GM06990 (cell line): Measurements from ENCODE around the gene CCDC106.

Experiments
- DNase-seq: peaks from one replicate; pipeline ENCODE4 v3.0.0-alpha.2; 2011; ENCODE audit not compliant: insufficient read length; ENCODE audit errors: extremely low read depth
- H3K27me3 ChIP-seq: replicated peaks from 2 replicates; pipeline ENCODE4 v1.6.0; 2011; ENCODE audit warnings: low read length; ENCODE audit not compliant: control insufficient read depth, insufficient read depth
- H3K36me3 ChIP-seq: 2 replicates; pipeline ENCODE4 v1.5.1; 2011; ENCODE audit warnings: low read length; ENCODE audit not compliant: control insufficient read depth, insufficient read depth
- H3K4me3 ChIP-seq: replicated peaks from 2 replicates; pipeline ENCODE4 v1.5.1; 2011; ENCODE audit warnings: low read depth, mild to moderate bottlenecking, control low read depth, low read length
- TF ChIP-seq, protein P1 (sequence below): IDR thresholded peaks from 2 replicates; pipeline ENCODE4 v1.5.1; 2011; ENCODE audit warnings: low read length, control low read depth, mild to moderate bottlenecking, inconsistent platforms; ENCODE audit not compliant: insufficient read depth, poor library complexity, severe bottlenecking

The CCDC106 gene

DNA sequence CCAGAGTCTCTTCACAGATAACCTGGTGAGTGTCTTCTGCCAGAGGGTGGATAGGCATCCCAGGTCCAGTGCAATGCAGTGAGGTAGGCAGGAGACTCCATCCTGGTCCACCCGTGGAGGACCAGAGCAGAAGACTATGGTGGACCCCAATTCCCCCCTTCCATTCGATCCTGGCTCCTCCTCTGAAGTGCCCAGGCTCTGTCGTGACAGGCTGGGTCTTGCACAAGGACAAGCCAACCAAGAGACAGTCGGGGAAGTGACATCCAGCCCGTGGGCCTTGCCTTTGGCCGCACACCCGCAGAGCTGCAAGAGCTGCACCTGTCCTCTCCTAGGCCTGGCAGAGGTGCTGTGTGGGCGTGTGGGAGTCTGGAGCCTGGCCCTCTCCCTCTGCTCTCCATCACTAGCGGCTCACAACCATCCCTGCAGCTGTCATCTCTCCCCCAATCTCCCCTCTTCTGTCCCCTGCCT lies 26.8 kb upstream of the CCDC106 start:
- Histone ChIP-seq H3K36me3 (peaks cover 10% of the 10 kb centered on the region), H3K27me3 (no peaks in the 10 kb centered on the region), H3K4me3 (no peak overlapping the region)
- TF ChIP-seq, protein P1, sequence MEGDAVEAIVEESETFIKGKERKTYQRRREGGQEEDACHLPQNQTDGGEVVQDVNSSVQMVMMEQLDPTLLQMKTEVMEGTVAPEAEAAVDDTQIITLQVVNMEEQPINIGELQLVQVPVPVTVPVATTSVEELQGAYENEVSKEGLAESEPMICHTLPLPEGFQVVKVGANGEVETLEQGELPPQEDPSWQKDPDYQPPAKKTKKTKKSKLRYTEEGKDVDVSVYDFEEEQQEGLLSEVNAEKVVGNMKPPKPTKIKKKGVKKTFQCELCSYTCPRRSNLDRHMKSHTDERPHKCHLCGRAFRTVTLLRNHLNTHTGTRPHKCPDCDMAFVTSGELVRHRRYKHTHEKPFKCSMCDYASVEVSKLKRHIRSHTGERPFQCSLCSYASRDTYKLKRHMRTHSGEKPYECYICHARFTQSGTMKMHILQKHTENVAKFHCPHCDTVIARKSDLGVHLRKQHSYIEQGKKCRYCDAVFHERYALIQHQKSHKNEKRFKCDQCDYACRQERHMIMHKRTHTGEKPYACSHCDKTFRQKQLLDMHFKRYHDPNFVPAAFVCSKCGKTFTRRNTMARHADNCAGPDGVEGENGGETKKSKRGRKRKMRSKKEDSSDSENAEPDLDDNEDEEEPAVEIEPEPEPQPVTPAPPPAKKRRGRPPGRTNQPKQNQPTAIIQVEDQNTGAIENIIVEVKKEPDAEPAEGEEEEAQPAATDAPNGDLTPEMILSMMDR = no peak
- DNase-seq = no peak

DNA sequence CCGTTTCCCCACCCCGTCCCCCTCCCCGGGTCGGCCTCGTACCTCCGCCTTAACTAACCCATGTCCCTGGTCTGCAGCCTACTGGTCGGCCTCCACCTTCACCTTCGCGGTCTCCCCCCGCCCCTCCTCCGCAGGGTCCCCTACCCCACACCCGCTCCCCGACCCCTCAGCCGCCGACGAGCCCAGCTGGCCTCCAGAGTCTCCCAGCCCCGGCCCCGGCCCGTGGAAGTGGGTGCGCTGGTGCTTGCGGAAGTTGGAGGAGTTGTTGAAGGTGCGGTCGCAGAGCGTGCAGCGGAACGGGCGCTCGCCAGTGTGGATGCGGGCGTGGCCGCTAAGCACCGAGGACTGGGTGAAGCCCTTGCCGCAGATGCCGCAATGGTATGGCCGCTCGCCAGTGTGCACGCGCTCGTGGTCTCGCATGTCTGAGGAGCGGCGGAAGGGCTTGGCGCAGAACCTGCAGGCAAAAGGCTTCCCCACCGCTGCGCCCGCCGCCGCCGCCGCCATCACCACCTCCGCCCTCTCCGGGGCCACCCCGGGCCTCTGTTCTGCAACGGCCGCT lies 26.3 kb upstream of the CCDC106 start:
- H3K36me3 ChIP-seq = peaks cover 7% of the 10 kb centered on the region
- TF ChIP-seq, protein P1 = no peak
- no peaks in the 10 kb centered on the region for H3K27me3 ChIP-seq
- no peak overlapping the region for H3K4me3 ChIP-seq
- no peak for DNase-seq

DNA sequence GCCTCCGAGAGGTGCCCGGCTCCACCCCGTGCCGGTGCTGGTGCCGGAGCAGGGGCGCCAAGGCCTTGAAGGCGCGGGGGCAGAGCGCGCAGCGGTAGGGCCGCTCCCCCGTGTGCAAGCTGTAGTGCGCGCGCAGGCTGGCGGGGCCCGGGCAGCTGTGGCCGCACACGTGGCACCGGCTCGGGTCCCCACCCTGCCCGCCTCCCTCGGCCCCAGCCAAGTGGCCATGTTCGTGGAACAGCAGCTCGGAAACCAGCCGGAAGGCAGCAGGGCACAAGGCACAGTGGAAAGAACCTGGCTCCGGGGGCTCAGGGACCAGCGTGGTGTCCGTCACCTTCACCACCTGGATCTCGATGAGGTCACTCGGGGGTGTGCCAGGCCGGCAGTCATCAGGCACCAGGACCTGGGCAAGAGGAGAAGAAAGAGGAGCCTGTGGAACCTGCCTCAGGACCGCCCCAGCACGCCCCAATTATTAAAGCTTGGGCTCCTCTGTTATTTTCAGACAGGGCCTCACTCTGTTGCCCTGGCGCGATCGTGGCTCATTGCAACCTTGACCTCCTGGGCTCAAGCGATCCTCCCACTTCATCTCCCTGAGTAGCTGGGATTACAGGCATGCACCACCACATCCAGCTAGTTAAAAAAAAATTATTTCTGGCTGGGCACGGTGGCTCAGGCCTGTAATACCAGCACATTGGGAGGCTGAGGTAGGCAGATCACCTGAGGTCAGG lies 25.6 kb upstream of the CCDC106 start:
- no peak for DNase-seq
- Histone ChIP-seq H3K4me3 (no peak overlapping the region), H3K27me3 (no peaks in the 10 kb centered on the region), H3K36me3 (peaks cover 2% of the 10 kb centered on the region)
- TF ChIP-seq, protein P1 = no peak

DNA sequence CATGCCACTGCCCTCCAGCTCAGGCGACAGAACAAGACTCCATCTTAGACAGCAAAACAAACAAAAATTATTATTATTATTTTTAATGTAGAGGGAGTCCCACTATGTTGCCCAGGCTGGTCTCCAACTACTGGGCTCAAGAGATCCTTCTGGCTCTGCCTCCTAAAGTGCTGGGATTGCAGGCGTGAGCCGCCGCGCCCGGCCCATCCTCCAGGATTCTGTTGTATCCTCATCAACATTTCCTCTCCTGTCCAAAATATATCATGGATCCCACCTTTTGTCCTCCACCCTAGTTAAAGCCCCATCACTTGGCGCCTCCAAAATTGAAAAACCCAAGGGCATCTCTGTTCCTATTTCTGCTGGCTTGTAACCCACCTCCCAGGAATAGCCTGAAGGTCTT lies 24.9 kb upstream of the CCDC106 start:
- Histone ChIP-seq H3K27me3 (no peaks in the 10 kb centered on the region), H3K4me3 (no peak overlapping the region), H3K36me3 (no peaks in the 10 kb centered on the region; the same call in 1 of the 2 replicates)
- DNase-seq = no peak
- TF ChIP-seq, protein P1 = no peak

DNA sequence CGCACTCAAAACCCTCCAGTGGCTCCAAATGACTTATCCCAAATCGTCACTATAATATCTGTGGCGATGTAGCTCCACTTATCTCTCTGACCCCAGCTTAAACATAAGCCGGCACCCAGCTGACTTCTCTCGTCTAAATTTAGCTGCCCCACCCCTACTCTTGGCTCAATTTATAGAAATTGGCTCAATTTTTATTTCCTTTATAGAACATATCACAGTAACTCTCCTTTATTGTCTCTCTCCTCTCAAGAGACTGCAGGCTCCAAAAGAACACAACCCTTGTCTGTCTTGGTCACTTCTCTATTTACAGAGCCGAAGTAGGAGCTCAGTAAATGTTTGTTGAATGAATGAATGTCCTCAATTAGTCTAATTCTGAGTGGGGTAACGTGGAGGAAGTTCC lies 24.5 kb upstream of the CCDC106 start:
- Histone ChIP-seq H3K4me3 (no peak overlapping the region), H3K36me3 (no peaks in the 10 kb centered on the region; the same call in 1 of the 2 replicates), H3K27me3 (no peaks in the 10 kb centered on the region)
- TF ChIP-seq, protein P1 = no peak
- DNase-seq = no peak
